ENCODE results near the gene ARID5B. TPM values are rescaled to one million over a fixed set of nuclear protein-coding genes. Genes with fewer than 3 reads are reported as not detected.

ARID5B gene
- total and polyA plus RNA-seq, 2 donors (not counting 1 experiment from before 2014, with no cell fraction given): 118 to 145 TPM

GRCh38 chr10:62021978-62022802 lies 120.7 kb downstream of the ARID5B start:
- Histone ChIP-seq H3K9ac (ENCODE audit: insufficient read depth, low read length) (no peak overlapping the region), H3K27ac (ENCODE audit: insufficient read depth, low read length) (no peak overlapping the region), H3K27me3 (ENCODE audit: control insufficient read depth, insufficient read depth, low read length) (no peaks in the 10 kb centered on the region), H3K4me3 (replicated peaks in 1 of 4; ENCODE audit: control extremely low read depth in 1 of 4, insufficient read depth in 1 of 4, low read depth in 3 of 4, low read length in 4 of 4) (no peak overlapping the region), H3K4me2 (ENCODE audit: extremely low read depth, insufficient read depth, low read length) (no peak overlapping the region), H3K4me1 (ENCODE audit: control insufficient read depth, extremely low read depth, insufficient read depth, low read length) (peaks cover 15% of the 10 kb centered on the region), H3K36me3 (ENCODE audit: control insufficient read depth, insufficient read depth, low read length) (no peaks in the 10 kb centered on the region), H2AFZ (ENCODE audit: low read length) (no peak overlapping the region), H4K20me1 (ENCODE audit: control insufficient read depth, extremely low read depth, insufficient read depth, low read length) (no peaks in the 10 kb centered on the region), H3K79me2 (ENCODE audit: control insufficient read depth, insufficient read depth, low read length) (peaks cover 37% of the 10 kb centered on the region), H3K9me3 (ENCODE audit: control insufficient read depth, insufficient read depth, low read depth, low read length) (no peaks in the 10 kb centered on the region)
- no peak for DNase-seq (ENCODE audit: low read depth in 2 of 2)
- TF ChIP-seq EZH2 (IDR thresholded peaks at IDR 0.05; ENCODE audit: low read length, missing control alignments): no peak
- no peak for TF ChIP-seq CTCF (conservative IDR thresholded peaks at IDR 0.05 in 1 of 2, IDR thresholded peaks at IDR 0.05 in 1 of 2; ENCODE audit: low read depth in 1 of 2, low read length in 2 of 2)

DNA sequence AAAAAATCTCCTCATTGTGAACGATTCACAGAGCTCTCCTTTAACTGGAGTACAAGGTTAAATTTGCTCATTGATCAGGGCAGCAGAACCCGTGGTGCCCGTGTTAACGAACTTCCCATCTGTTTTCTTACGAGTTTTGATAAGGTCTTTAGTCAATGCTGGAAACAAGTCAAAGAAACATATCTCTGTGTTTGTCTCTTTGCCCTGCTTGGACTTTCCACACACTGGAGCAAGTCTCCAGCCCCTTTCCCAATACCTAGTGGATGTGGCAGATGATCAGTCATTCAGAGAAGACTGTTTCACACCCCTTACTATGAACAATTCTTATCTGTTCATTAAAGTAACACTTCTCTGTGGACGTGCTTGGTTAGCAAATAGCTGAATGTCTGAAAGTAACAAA lies 121.3 kb downstream of the ARID5B start:
- H3K9me3 ChIP-seq (ENCODE audit: control insufficient read depth, insufficient read depth, low read depth, low read length): no peaks in the 10 kb centered on the region
- H3K4me2 ChIP-seq (ENCODE audit: extremely low read depth, insufficient read depth, low read length): no peak overlapping the region
- H4K20me1 ChIP-seq (ENCODE audit: control insufficient read depth, extremely low read depth, insufficient read depth, low read length): no peaks in the 10 kb centered on the region
- H3K36me3 ChIP-seq (ENCODE audit: control insufficient read depth, insufficient read depth, low read length): peaks cover 2% of the 10 kb centered on the region
- H3K9ac ChIP-seq (ENCODE audit: insufficient read depth, low read length): no peak overlapping the region
- H3K27ac ChIP-seq (ENCODE audit: insufficient read depth, low read length): no peak overlapping the region
- TF ChIP-seq EZH2 (IDR thresholded peaks at IDR 0.05; ENCODE audit: low read length, missing control alignments) (no peak), CTCF (conservative IDR thresholded peaks at IDR 0.05 in 1 of 2, IDR thresholded peaks at IDR 0.05 in 1 of 2; ENCODE audit: low read depth in 1 of 2, low read length in 2 of 2) (no peak)
- no peak overlapping the region for H3K4me3 ChIP-seq (replicated peaks in 1 of 4; ENCODE audit: control extremely low read depth in 1 of 4, insufficient read depth in 1 of 4, low read depth in 3 of 4, low read length in 4 of 4)
- H3K79me2 ChIP-seq (ENCODE audit: control insufficient read depth, insufficient read depth, low read length): peaks cover 42% of the 10 kb centered on the region
- no peak for DNase-seq (ENCODE audit: low read depth in 2 of 2)
- H3K4me1 ChIP-seq (ENCODE audit: control insufficient read depth, extremely low read depth, insufficient read depth, low read length): peaks cover 19% of the 10 kb centered on the region
- H3K27me3 ChIP-seq (ENCODE audit: control insufficient read depth, insufficient read depth, low read length): no peaks in the 10 kb centered on the region
- H2AFZ ChIP-seq (ENCODE audit: low read length): no peak overlapping the region

DNA sequence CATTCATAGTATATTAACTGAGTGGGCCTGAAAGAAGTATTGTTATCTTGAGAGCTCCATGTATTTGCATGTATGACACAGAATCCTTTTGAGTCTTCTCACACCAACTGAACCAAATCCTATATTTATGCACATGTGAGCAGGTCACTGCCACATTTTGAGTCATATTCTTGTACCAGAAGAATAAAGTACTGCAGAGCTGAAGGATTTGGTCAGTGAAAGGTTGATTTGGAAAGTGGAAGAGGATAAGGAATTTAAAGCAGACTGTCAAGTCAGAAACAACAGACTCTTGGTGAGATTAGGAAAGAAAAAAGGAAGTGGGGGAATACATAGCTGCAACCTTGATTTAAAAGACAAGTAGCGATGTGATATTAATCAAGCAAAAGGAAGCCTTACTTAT lies 121.8 kb downstream of the ARID5B start:
- no peak overlapping the region for H3K4me2 ChIP-seq (ENCODE audit: extremely low read depth, insufficient read depth, low read length)
- no peaks in the 10 kb centered on the region for H3K27me3 ChIP-seq (ENCODE audit: control insufficient read depth, insufficient read depth, low read length)
- no peak overlapping the region for H3K9ac ChIP-seq (ENCODE audit: insufficient read depth, low read length)
- H3K4me1 ChIP-seq (ENCODE audit: control insufficient read depth, extremely low read depth, insufficient read depth, low read length): peaks cover 19% of the 10 kb centered on the region
- no peaks in the 10 kb centered on the region for H3K9me3 ChIP-seq (ENCODE audit: control insufficient read depth, insufficient read depth, low read depth, low read length)
- no peak overlapping the region for H3K27ac ChIP-seq (ENCODE audit: insufficient read depth, low read length)
- peaks cover 2% of the 10 kb centered on the region for H3K36me3 ChIP-seq (ENCODE audit: control insufficient read depth, insufficient read depth, low read length)
- no peak for TF ChIP-seq CTCF (conservative IDR thresholded peaks at IDR 0.05 in 1 of 2, IDR thresholded peaks at IDR 0.05 in 1 of 2; ENCODE audit: low read depth in 1 of 2, low read length in 2 of 2)
- no peak for TF ChIP-seq EZH2 (IDR thresholded peaks at IDR 0.05; ENCODE audit: low read length, missing control alignments)
- H3K4me3 ChIP-seq (replicated peaks in 1 of 4; ENCODE audit: control extremely low read depth in 1 of 4, insufficient read depth in 1 of 4, low read depth in 3 of 4, low read length in 4 of 4): no peak overlapping the region
- H4K20me1 ChIP-seq (ENCODE audit: control insufficient read depth, extremely low read depth, insufficient read depth, low read length): no peaks in the 10 kb centered on the region
- no peak overlapping the region for H2AFZ ChIP-seq (ENCODE audit: low read length)
- DNase-seq (ENCODE audit: low read depth in 2 of 2): no peak
- peaks cover 42% of the 10 kb centered on the region for H3K79me2 ChIP-seq (ENCODE audit: control insufficient read depth, insufficient read depth, low read length)

Measured in fibroblast of lung (primary cell).